Liver (tissue), 9 donors: Measurements from ENCODE around the gene VWA3A. TPM values are rescaled to one million over a fixed set of nuclear protein-coding genes. Genes with fewer than 3 reads are reported as not detected.
"Not testable (repeated sequence)": the region's sequence is repeated elsewhere in the genome, so short reads cannot be mapped to it uniquely, and the experiment has no call there.

Experiments used
- DNase-seq: peaks from one replicate; pipeline ENCODE4 v3.0.0-alpha.2; 2017; ENCODE audit warnings: low spot score
- H3K27ac ChIP-seq, 2 donors: one replicate each; pipeline ENCODE4 v1.7.0; 2013; ENCODE audit warnings: inconsistent platforms in 2 of 2, low read length in 2 of 2, control low read depth in 1 of 2, low read depth in 1 of 2, mild to moderate bottlenecking in 1 of 2
- H3K27me3 ChIP-seq, 4 donors: one replicate each; pipeline versions ENCODE4 v1.6.1 to v1.7.0; 2013; ENCODE audit warnings: low read length in 3 of 4, inconsistent platforms in 1 of 4, mild to moderate bottlenecking in 1 of 4, moderate library complexity in 1 of 4; ENCODE audit not compliant: control insufficient read depth in 4 of 4, insufficient read depth in 4 of 4
- H3K36me3 ChIP-seq, 4 donors: one replicate each; pipeline versions ENCODE4 v1.6.1 to v1.7.0; 2013; ENCODE audit warnings: low read length in 3 of 4, mild to moderate bottlenecking in 3 of 4, low read depth in 1 of 4, moderate library complexity in 1 of 4; ENCODE audit not compliant: control insufficient read depth in 4 of 4, insufficient read depth in 3 of 4
- H3K4me1 ChIP-seq, 4 donors: one replicate each; pipeline versions ENCODE4 v1.6.1 to v1.7.0; 2013; ENCODE audit warnings: low read length in 3 of 4, mild to moderate bottlenecking in 3 of 4, moderate library complexity in 1 of 4; ENCODE audit not compliant: control insufficient read depth in 4 of 4, insufficient read depth in 4 of 4
- H3K4me3 ChIP-seq, 3 donors: one replicate each; pipeline versions ENCODE4 v1.6.1 to v1.7.0; 2013; ENCODE audit warnings: low read length in 3 of 3, control low read depth in 1 of 3, low read depth in 1 of 3, mild to moderate bottlenecking in 1 of 3
- H3K9ac ChIP-seq, 2 donors: one replicate each; pipeline ENCODE4 v1.7.0; 2013; ENCODE audit warnings: low read length in 2 of 2, mild to moderate bottlenecking in 2 of 2, moderate library complexity in 2 of 2, control low read depth in 1 of 2, low read depth in 1 of 2
- H3K9me3 ChIP-seq, 4 donors: one replicate each; pipeline versions ENCODE4 v1.6.1 to v1.7.0; 2013; ENCODE audit warnings: low read length in 3 of 4; ENCODE audit not compliant: control insufficient read depth in 4 of 4
- ATF3 ChIP-seq: IDR thresholded peaks from 2 replicates; pipeline ENCODE4 v1.6.1; 2016; ENCODE audit warnings: antibody characterized with exemption
- EGR1 ChIP-seq, 2 donors: IDR thresholded peaks; 2 replicates each; pipeline ENCODE4 v1.6.1; 2016 to 2018; ENCODE audit warnings: antibody characterized with exemption in 2 of 2, low read depth in 2 of 2
- FOXA2 ChIP-seq: IDR thresholded peaks from 2 replicates; pipeline ENCODE4 v1.6.1; 2016; ENCODE audit warnings: antibody characterized with exemption
- GABPA ChIP-seq, 2 donors: IDR thresholded peaks in 1 of 2; conservative IDR thresholded peaks in 1 of 2; 2 replicates each; pipeline ENCODE4 v1.6.1; 2016; ENCODE audit warnings: antibody characterized with exemption in 2 of 2, mild to moderate bottlenecking in 1 of 2, moderate library complexity in 1 of 2
- HNF4A ChIP-seq, 2 donors: conservative IDR thresholded peaks; 2 replicates each; pipeline ENCODE4 v1.6.1; 2016; ENCODE audit warnings: antibody characterized with exemption in 2 of 2, mild to moderate bottlenecking in 2 of 2
- HNF4G ChIP-seq: IDR thresholded peaks from 2 replicates; pipeline ENCODE4 v1.6.1; 2016; ENCODE audit warnings: antibody characterized with exemption
- JUND ChIP-seq, 2 donors: IDR thresholded peaks; 2 replicates each; pipeline ENCODE4 v1.6.1; 2016; ENCODE audit warnings: antibody characterized with exemption in 2 of 2
- NR2F2 ChIP-seq: IDR thresholded peaks from 2 replicates; pipeline ENCODE4 v1.6.1; 2016; ENCODE audit warnings: antibody characterized with exemption
- RAD21 ChIP-seq, 2 donors: IDR thresholded peaks; 2 replicates each; pipeline ENCODE4 v1.6.1; 2016; ENCODE audit warnings: antibody characterized with exemption in 2 of 2, mild to moderate bottlenecking in 2 of 2
- REST ChIP-seq: IDR thresholded peaks from 2 replicates; pipeline ENCODE4 v1.6.1; 2016; ENCODE audit warnings: antibody characterized with exemption, mild to moderate bottlenecking
- RXRA ChIP-seq, 2 donors: IDR thresholded peaks; 2 replicates each; pipeline ENCODE4 v1.6.1; 2017 to 2018; ENCODE audit warnings: antibody characterized with exemption in 2 of 2, mild to moderate bottlenecking in 1 of 2
- TAF1 ChIP-seq: conservative IDR thresholded peaks from 2 replicates; pipeline ENCODE4 v1.6.1; 2016; ENCODE audit warnings: antibody characterized with exemption, mild to moderate bottlenecking
- YY1 ChIP-seq: IDR thresholded peaks from 2 replicates; pipeline ENCODE4 v1.6.1; 2016; ENCODE audit warnings: antibody characterized with exemption, mild to moderate bottlenecking
- ZBTB33 ChIP-seq: IDR thresholded peaks from 2 replicates; pipeline ENCODE4 v1.6.1; 2016; ENCODE audit warnings: antibody characterized with exemption
- WGBS: extraction: QIAGEN DNeasy Blood & Tissue Kit; methylation state at CpG from one replicate; pipeline ENCODE4 v1.1.7; 2013; 5-methylcytosine and 5-hydroxymethylcytosine counted together
- polyA plus RNA-seq, 2 donors: library from polyadenylated mRNA; stranded (reverse) in 1 of 2; unstranded in 1 of 2; fragments of 200-250 nt in 1 of 2; fragments of >200 nt in 1 of 2; fragmentation: Nextera tagmentation in 1 of 2; extraction: Ambion mirVana in 1 of 2; gene quantifications; one replicate each; pipeline versions ENCODE4 v1.2.1 to v1.2.3, GENCODE V29; 2013 to 2015
- total RNA-seq, 2 donors: library from RNA; depleted of rRNA; stranded (reverse); fragments of >200 nt; gene quantifications; one replicate each; pipeline ENCODE4 v1.2.3, GENCODE V29; 2014
- TF ChIP-seq, protein P1 (sequence below): IDR thresholded peaks from 2 replicates; pipeline ENCODE4 v1.6.1; 2016; ENCODE audit warnings: antibody characterized with exemption
- donor health status: healthy.
- donor health status: healthy.
- donor health status: healthy.
- donor health status: healthy.
- donor health status: healthy.

Gene VWA3A
- total and polyA plus RNA-seq, 4 donors = 0.05 to 0.17 TPM; not detected in 2

- Histone ChIP-seq H3K27me3 (no peaks in the 10 kb centered on the region), H3K36me3 (no peaks in the 10 kb centered on the region), H3K27ac (no peak overlapping the region), H3K4me1 (no peaks in the 10 kb centered on the region), H3K9me3 (no peaks in the 10 kb centered on the region), H3K9ac (no peak overlapping the region), H3K4me3 (no peak overlapping the region)
- DNase-seq = no peak
- 88% methylated on average over 15 of the region's 15 CpGs for WGBS
- TF ChIP-seq FOXA2 (no peak), HNF4G (no peak), RXRA (IDR thresholded peaks at IDR 0.05) (no peak), ZBTB33 (no peak), REST (no peak), RAD21 (IDR thresholded peaks at IDR 0.05) (no peak), GABPA (IDR thresholded peaks at IDR 0.05 in 1 of 2, conservative IDR thresholded peaks at IDR 0.05 in 1 of 2) (no peak), NR2F2 (no peak), JUND (IDR thresholded peaks at IDR 0.05) (no peak), EGR1 (IDR thresholded peaks at IDR 0.05; ENCODE audit: low read depth in 2 of 2) (no peak), YY1 (no peak), TAF1 (no peak)
Measured at GRCh38 chr16:22126037-22126558, 33.8 kb downstream of the VWA3A start.

GRCh38 chr16:22128537-22128936, 36.2 kb downstream of the VWA3A start:
- WGBS = 86% methylated on average over 1 of the region's 1 CpG
- H3K36me3 ChIP-seq, H3K4me1 ChIP-seq, H3K4me3 ChIP-seq, H3K27me3 ChIP-seq, H3K9me3 ChIP-seq, DNase-seq, H3K27ac ChIP-seq, H3K9ac ChIP-seq: not testable (repeated sequence)

DNA sequence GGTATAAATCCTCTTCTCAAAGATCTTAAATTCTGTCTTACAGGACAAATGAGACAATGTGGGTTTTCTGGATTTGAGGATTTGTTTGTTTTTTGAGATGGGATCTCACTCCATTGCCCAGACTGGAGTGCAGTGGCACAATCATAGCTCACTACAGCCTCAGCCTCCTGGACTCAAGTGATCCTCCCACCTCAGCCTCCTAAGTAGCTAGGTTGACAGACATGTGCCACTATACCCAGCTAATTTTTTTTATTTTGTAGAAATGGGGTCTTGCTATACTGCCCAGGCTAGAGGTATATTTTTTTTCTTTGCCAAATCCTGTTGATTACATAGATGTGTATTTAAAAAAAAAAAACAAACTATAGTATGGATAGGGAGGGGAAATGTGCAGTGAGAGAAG, 38.2 kb downstream of the VWA3A start:
- no peak overlapping the region for H3K9ac ChIP-seq
- H3K36me3 ChIP-seq = no peaks in the 10 kb centered on the region
- no peaks in the 10 kb centered on the region for H3K27me3 ChIP-seq
- no peaks in the 10 kb centered on the region for H3K4me1 ChIP-seq
- no peaks in the 10 kb centered on the region for H3K9me3 ChIP-seq
- no peak for DNase-seq
- H3K27ac ChIP-seq = no peak overlapping the region
- no peak overlapping the region for H3K4me3 ChIP-seq
- TF ChIP-seq RAD21 (IDR thresholded peaks at IDR 0.05) (no peak), ZBTB33 (no peak), GABPA (IDR thresholded peaks at IDR 0.05 in 1 of 2, conservative IDR thresholded peaks at IDR 0.05 in 1 of 2) (no peak), JUND (IDR thresholded peaks at IDR 0.05) (no peak), RXRA (IDR thresholded peaks at IDR 0.05) (no peak), YY1 (no peak), HNF4A (conservative IDR thresholded peaks at IDR 0.05) (no peak), NR2F2 (no peak), EGR1 (IDR thresholded peaks at IDR 0.05; ENCODE audit: low read depth in 2 of 2) (no peak), REST (no peak), ATF3 (no peak)
- TF ChIP-seq, protein P1, sequence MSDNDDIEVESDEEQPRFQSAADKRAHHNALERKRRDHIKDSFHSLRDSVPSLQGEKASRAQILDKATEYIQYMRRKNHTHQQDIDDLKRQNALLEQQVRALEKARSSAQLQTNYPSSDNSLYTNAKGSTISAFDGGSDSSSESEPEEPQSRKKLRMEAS = no peak
